HG03175 (cell line): ENCODE data around the gene PRPF40B.

Source experiments
- ATAC-seq: cut with Tn5 transposase; IDR thresholded peaks from one replicate; pipeline ENCODE4 v1.9.1; 2021; ENCODE audit warnings: mild to moderate bottlenecking, moderate library complexity; ENCODE audit not compliant: unreplicated experiment

The PRPF40B gene

DNA sequence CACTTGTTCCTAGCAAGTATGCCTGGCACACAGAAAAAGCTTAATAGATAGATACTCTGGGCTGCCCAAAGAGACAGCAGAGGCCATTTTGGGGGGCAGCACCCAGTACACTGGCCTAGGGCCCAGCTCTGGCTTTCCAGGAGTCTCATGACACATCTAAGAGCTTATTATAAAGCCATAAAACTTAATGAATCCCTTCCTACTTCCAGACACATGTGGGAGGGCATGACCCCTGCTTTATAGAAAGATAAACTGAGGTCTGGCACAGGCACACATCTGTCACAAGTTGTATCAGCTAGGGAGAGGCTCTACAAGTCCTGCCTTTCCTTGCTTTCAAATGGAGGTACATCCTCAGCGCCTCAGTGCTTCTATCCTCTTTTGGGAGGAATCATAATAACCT is 56.7 kb downstream of the PRPF40B start:
- no peak for ATAC-seq

DNA sequence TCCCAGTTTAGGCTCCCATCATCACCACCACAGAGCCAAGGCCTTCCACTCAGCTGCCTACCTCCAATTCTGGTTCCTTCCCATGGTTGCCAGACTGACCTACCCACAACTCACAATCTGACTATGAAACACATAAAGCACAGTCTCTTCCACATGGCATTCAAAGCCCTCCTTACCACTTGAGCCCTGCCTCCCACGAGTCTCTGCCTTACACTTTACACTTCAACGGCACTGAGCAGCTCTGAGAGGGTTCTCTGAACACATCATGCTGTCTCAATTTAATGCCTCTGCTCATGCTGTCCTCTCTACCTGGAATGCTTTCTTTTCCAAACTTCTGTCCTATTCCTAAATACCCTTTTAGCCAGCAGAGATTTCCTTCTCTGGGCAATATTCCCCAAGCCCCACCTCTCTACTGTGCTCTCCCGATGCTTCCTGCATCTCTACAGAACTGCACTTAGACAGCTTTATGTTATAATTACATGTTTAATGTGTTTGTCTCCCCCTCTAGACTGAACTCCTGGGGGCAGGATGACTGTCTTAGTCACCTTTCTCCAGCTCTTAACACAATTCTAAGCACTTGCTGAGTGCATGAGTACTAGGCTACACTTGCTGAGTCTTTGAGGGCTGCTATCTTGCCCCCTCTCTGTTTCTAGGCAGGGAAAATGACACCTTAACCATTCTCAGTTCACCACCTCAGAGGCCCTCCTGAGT is 60.4 kb downstream of the PRPF40B start:
- no peak for ATAC-seq

DNA sequence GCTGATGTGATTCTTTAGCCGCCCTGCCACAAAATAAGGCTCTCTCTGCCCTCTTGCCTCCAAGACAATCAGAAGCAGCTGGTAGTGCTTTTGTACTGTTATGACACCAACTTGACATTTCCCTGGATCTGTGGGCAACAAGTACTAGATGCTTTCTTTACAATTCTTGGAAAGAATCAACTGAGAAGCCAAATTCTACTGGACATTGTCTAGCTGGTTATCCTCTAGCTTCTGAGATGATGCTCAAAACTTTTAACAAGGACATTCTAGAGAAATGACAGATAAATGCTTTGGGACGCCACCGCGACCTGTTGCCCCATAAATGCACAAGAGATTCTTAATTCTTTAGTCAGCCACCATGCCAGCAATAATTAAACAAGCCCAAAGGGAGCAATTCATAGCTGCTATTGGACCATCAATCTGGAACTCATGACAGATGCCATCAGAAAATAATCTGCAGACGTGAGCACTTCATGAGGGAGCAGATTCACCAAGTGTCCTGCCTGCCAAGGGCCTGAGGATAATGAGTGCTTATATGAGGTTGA is 61.0 kb downstream of the PRPF40B start:
- ATAC-seq = no peak

DNA sequence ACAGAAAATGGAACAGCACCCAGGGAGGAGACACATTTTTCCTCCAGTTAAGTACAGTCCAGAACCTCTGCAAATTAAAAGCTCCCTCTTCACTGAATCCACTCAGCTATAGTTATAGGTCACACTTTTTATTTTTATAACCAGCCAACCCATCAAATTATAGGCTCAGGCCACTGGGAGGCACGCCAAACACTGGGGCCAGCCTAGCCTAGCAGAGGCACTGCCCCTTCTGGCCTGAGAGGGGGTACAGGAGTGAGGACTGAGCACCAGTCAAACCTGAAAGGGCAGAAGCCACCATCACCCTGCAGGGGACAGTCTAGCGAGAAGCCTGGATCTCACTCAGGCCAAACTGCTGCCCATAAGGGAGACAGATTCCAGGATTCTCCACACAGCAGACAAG is 64.6 kb downstream of the PRPF40B start:
- ATAC-seq = no peak

GRCh38 chr12:49689237-49689636 is 65.9 kb downstream of the PRPF40B start:
- no peak for ATAC-seq

GRCh38 chr12:49689785-49690184 is 66.4 kb downstream of the PRPF40B start:
- ATAC-seq = no peak

GRCh38 chr12:49692851-49693250 is 69.5 kb downstream of the PRPF40B start:
- no peak for ATAC-seq

- ATAC-seq = no peak
Measured at GRCh38 chr12:49693931-49694444, 70.6 kb downstream of the PRPF40B start.
